Activated T-cell treated with anti-CD3 and anti-CD28 coated beads, Interleukin-2, amount 50 U/mL, for 48 hours (primary cell): ENCODE results near the gene INPP5J.
"Not testable (repeated sequence)": the region's sequence is repeated elsewhere in the genome, so short reads cannot be mapped to it uniquely, and the experiment has no call there.

Experiments
- DNase-seq, 2 experiments: peaks; one replicate each; pipeline ENCODE4 v3.0.0-alpha.2; 2020

INPP5J gene

GRCh38 chr22:31155422-31155821, 32.7 kb downstream of the INPP5J start:
- DNase-seq: no peak

- DNase-seq: no peak
Observed at GRCh38 chr22:31160328-31160978, 37.7 kb downstream of the INPP5J start.

- DNase-seq: no peak
Observed at GRCh38 chr22:31161386-31161785, 38.6 kb downstream of the INPP5J start.

- no peak for DNase-seq
Observed at GRCh38 chr22:31162015-31162765, 39.4 kb downstream of the INPP5J start.

- DNase-seq: no peak
Observed at GRCh38 chr22:31170971-31171370, 48.2 kb downstream of the INPP5J start.

- DNase-seq: not testable (repeated sequence)
Observed at GRCh38 chr22:31171734-31172133, 49.0 kb downstream of the INPP5J start.

- peak in 1 of 2 experiments; percentile 22 for DNase-seq
Observed at GRCh38 chr22:31173386-31174145, 50.8 kb downstream of the INPP5J start.

- no peak for DNase-seq
Observed at GRCh38 chr22:31176923-31177322, 54.2 kb downstream of the INPP5J start.

- no peak for DNase-seq
Observed at GRCh38 chr22:31177420-31178162, 54.8 kb downstream of the INPP5J start.

- DNase-seq: no peak
Observed at GRCh38 chr22:31178859-31179258, 56.1 kb downstream of the INPP5J start.

- no peak for DNase-seq
Observed at GRCh38 chr22:31179345-31179744, 56.6 kb downstream of the INPP5J start.

GRCh38 chr22:31184015-31184414, 61.2 kb downstream of the INPP5J start:
- DNase-seq: no peak
